CD14-positive monocyte (primary cell): Measurements from ENCODE around the gene TPCN1. TPM values are rescaled to one million over a fixed set of nuclear protein-coding genes. Genes with fewer than 3 reads are reported as not detected.

ENCODE experiments used
- DNase-seq, 3 donors: peaks; one replicate each; pipeline ENCODE4 v3.0.0-alpha.2; 2011 to 2022
- H2AFZ ChIP-seq: 2 replicates; pipeline ENCODE4 v1.6.0; 2012; ENCODE audit warnings: mild to moderate bottlenecking, low read depth, low read length, inconsistent platforms; ENCODE audit not compliant: insufficient read depth, poor library complexity, severe bottlenecking
- H3K27ac ChIP-seq, 2 donors: 1 replicate in 1 of 2; 2 replicates in 1 of 2; pipeline ENCODE4 v1.5.1; 2012 to 2013; ENCODE audit warnings: low read length in 2 of 2, control low read depth in 1 of 2, inconsistent platforms in 1 of 2, low read depth in 1 of 2, mild to moderate bottlenecking in 1 of 2
- H3K27me3 ChIP-seq, 2 donors: one replicate each; pipeline versions ENCODE4 v1.6.0 to v1.6.1; 2011 to 2013; ENCODE audit warnings: low read length in 2 of 2; ENCODE audit not compliant: control insufficient read depth in 2 of 2, insufficient read depth in 2 of 2
- H3K36me3 ChIP-seq, 2 donors: replicated peaks in 1 of 2; 1 replicate in 1 of 2; 2 replicates in 1 of 2; pipeline versions ENCODE4 v1.5.1 to v1.6.1; 2012 to 2013; ENCODE audit warnings: low read length in 2 of 2, control low read depth in 1 of 2, inconsistent platforms in 1 of 2, mild to moderate bottlenecking in 1 of 2; ENCODE audit not compliant: insufficient read depth in 2 of 2, control insufficient read depth in 1 of 2
- H3K4me1 ChIP-seq, 2 donors: 1 replicate in 1 of 2; 2 replicates in 1 of 2; pipeline versions ENCODE4 v1.5.1 to v1.6.1; 2012 to 2013; ENCODE audit warnings: low read length in 2 of 2, control low read depth in 1 of 2, inconsistent platforms in 1 of 2, mild to moderate bottlenecking in 1 of 2, moderate library complexity in 1 of 2; ENCODE audit not compliant: insufficient read depth in 2 of 2, control insufficient read depth in 1 of 2
- H3K4me2 ChIP-seq: replicated peaks from 2 replicates; pipeline ENCODE3; 2012; ENCODE audit warnings: low read length, moderate library complexity, mild to moderate bottlenecking; ENCODE audit not compliant: poor library complexity, severe bottlenecking; ENCODE audit errors: extremely low read depth
- H3K4me3 ChIP-seq, 3 experiments: fragments of 200-600 bp in 1 of 3; sonication (generic) in 1 of 3; replicated peaks in 1 of 3; 1 replicate in 2 of 3; 2 replicates in 1 of 3; pipeline ENCODE4 v1.5.1; 2011 to 2013; ENCODE audit warnings: low read length in 3 of 3, mild to moderate bottlenecking in 3 of 3, control low read depth in 2 of 3, low read depth in 2 of 3, inconsistent platforms in 1 of 3, moderate library complexity in 1 of 3
- H3K79me2 ChIP-seq: 2 replicates; pipeline ENCODE4 v1.6.0; 2012; ENCODE audit warnings: mild to moderate bottlenecking, control low read depth, inconsistent platforms, low read length, moderate library complexity; ENCODE audit not compliant: insufficient read depth
- H3K9ac ChIP-seq: 2 replicates; pipeline ENCODE4 v1.6.0; 2017; ENCODE audit warnings: low read length, mild to moderate bottlenecking; ENCODE audit not compliant: insufficient read depth, poor library complexity, severe bottlenecking
- H3K9me3 ChIP-seq, 2 donors: replicated peaks in 1 of 2; 1 replicate in 1 of 2; 2 replicates in 1 of 2; pipeline versions ENCODE4 v1.5.1 to v1.6.1; 2012 to 2013; ENCODE audit warnings: low read length in 2 of 2, control low read depth in 1 of 2; ENCODE audit not compliant: control insufficient read depth in 1 of 2, insufficient read depth in 1 of 2
- H4K20me1 ChIP-seq: 2 replicates; pipeline ENCODE4 v1.6.0; 2012; ENCODE audit warnings: mild to moderate bottlenecking, low read length, control low read depth, moderate library complexity; ENCODE audit not compliant: insufficient read depth
- H3K27ac Mint-ChIP-seq, 7 donors: one replicate each; pipeline ENCODE4 v1.8.0; 2020; ENCODE audit warnings: mild to moderate bottlenecking in 7 of 7, mixed read lengths in 7 of 7, moderate library complexity in 6 of 7, inconsistent platforms in 2 of 7
- H3K27me3 Mint-ChIP-seq, 3 donors: one replicate each; pipeline ENCODE4 v1.8.0; 2021 to 2022; ENCODE audit warnings: low read depth in 3 of 3, mild to moderate bottlenecking in 3 of 3, mixed read lengths in 3 of 3, moderate library complexity in 3 of 3, inconsistent platforms in 1 of 3
- H3K36me3 Mint-ChIP-seq, 2 donors: one replicate each; pipeline ENCODE4 v1.8.0; 2020; ENCODE audit warnings: mixed read lengths in 2 of 2, inconsistent platforms in 1 of 2, mild to moderate bottlenecking in 1 of 2
- H3K4me1 Mint-ChIP-seq: one replicate; pipeline ENCODE4 v1.8.0; 2020; ENCODE audit warnings: mild to moderate bottlenecking, mixed read lengths
- H3K4me3 Mint-ChIP-seq, 2 donors: one replicate each; pipeline ENCODE4 v1.8.0; 2020; ENCODE audit warnings: mild to moderate bottlenecking in 2 of 2, mixed read lengths in 2 of 2, moderate library complexity in 1 of 2
- H3K9me3 Mint-ChIP-seq, 7 donors: one replicate each; pipeline ENCODE4 v1.8.0; 2020 to 2022; ENCODE audit warnings: mixed read lengths in 7 of 7, mild to moderate bottlenecking in 6 of 7, moderate library complexity in 6 of 7, inconsistent platforms in 2 of 7
- CTCF ChIP-seq: fragments of 200-600 bp; IDR thresholded peaks from one replicate; pipeline ENCODE4 v1.8.0; 2022; ENCODE audit warnings: antibody characterized with exemption, mild to moderate bottlenecking
- WGBS: methylation state at CpG from one replicate; pipeline ENCODE4 v1.1.5; 2013; ENCODE audit warnings: missing lambda C conversion rate; ENCODE audit not compliant: insufficient coverage; 5-methylcytosine and 5-hydroxymethylcytosine counted together
- intact Hi-C, 2 donors: fragments of 100-400 bp; cut with micrococcal nuclease; formaldehyde crosslinking; loops; one replicate each; pipeline versions ENCODE4 v1.15.0 to v1.15.1; 2023
- polyA plus RNA-seq, 3 donors: library from polyadenylated mRNA; depleted of rRNA in 1 of 3; unstranded in 2 of 3; stranded (reverse) in 1 of 3; fragments of 300-500 nt in 2 of 3; fragments of >200 nt in 1 of 3; fragmentation: Illumina TruSeq in 2 of 3; gene quantifications; 1 replicate in 2 of 3; 2 replicates in 1 of 3; pipeline ENCODE4 v1.2.3, GENCODE V29; 2012 to 2021

The TPCN1 gene
- polyA plus RNA-seq, 3 donors: 20.4 to 110 (median 34.9) TPM

GRCh38 chr12:113248051-113248825, 27.0 kb downstream of the TPCN1 start:
- intact Hi-C loops: no loop called here
- WGBS: 96% methylated on average over 16 of the region's 22 CpGs
- Histone ChIP-seq H3K4me2 (no peak overlapping the region), H3K36me3 (peaks cover 70 to 92% of the 10 kb centered on the region in 2 donors), H3K9ac (no peak overlapping the region), H3K9me3 (peaks cover 12 to 14% of the 10 kb centered on the region in 2 donors), H3K27me3 (no peaks in the 10 kb centered on the region), H3K79me2 (peaks cover 66% of the 10 kb centered on the region), H3K4me3 (no peak overlapping the region), H3K4me1 (peaks cover 7 to 15% of the 10 kb centered on the region in 2 donors), H2AFZ (no peak overlapping the region), H3K27ac (peak overlapping the region in 1 of 2 donors; percentile 20), H4K20me1 (peaks cover 84% of the 10 kb centered on the region)
- no peak for TF ChIP-seq CTCF
- DNase-seq: no peak
- H3K27me3 Mint-ChIP-seq: peaks cover 0 to 1% (median under 1%) of the 10 kb centered on the region in 3 donors
- peaks cover 26% of the 10 kb centered on the region for H3K4me1 Mint-ChIP-seq
- peaks cover 7 to 14% (median 11%) of the 10 kb centered on the region in 7 donors for H3K9me3 Mint-ChIP-seq
- H3K4me3 Mint-ChIP-seq: no peak overlapping the region
- peaks cover 73 to 93% of the 10 kb centered on the region in 2 donors for H3K36me3 Mint-ChIP-seq
- H3K27ac Mint-ChIP-seq: peak overlapping the region in 4 of 7 donors; percentile 21 to 65 (median 36)

GRCh38 chr12:113248842-113249435, 27.7 kb downstream of the TPCN1 start:
- Histone ChIP-seq H3K4me2 (no peak overlapping the region), H3K27me3 (no peaks in the 10 kb centered on the region), H3K79me2 (peaks cover 60% of the 10 kb centered on the region), H2AFZ (no peak overlapping the region), H3K9ac (no peak overlapping the region), H3K9me3 (peaks cover 18% of the 10 kb centered on the region in 2 donors), H3K36me3 (peaks cover 71 to 94% of the 10 kb centered on the region in 2 donors), H3K27ac (no peak overlapping the region), H3K4me3 (no peak overlapping the region), H3K4me1 (peaks cover 7 to 15% of the 10 kb centered on the region in 2 donors), H4K20me1 (peaks cover 81% of the 10 kb centered on the region)
- Mint-ChIP-seq H3K4me1 (peaks cover 24% of the 10 kb centered on the region), H3K9me3 (peaks cover 11 to 18% (median 14%) of the 10 kb centered on the region in 7 donors), H3K27me3 (peaks cover 0 to 1% (median 0%) of the 10 kb centered on the region in 3 donors), H3K4me3 (no peak overlapping the region), H3K27ac (peak overlapping the region in 3 of 7 donors; percentile 23 to 65 (median 59)), H3K36me3 (peaks cover 76 to 91% of the 10 kb centered on the region in 2 donors)
- WGBS: 94% methylated on average over 3 of the region's 11 CpGs
- TF ChIP-seq CTCF: no peak
- no peak for DNase-seq
- intact Hi-C loops: no loop called here
